HCT116 (cell line): ENCODE results near the gene LDAF1. TPM values are rescaled to one million over a fixed set of nuclear protein-coding genes. Genes with fewer than 3 reads are reported as not detected.

Experiments
- ATAC-seq: fragments of 200-7000 bp; cut with Tn5 transposase; 2 replicates; pipeline ENCODE4 v1.9.1; 2020; ENCODE audit warnings: mild to moderate bottlenecking, moderate library complexity
- BruUV-seq: library from RNA; stranded (reverse); fragments of 400-500 nt; replicated peaks from 2 replicates; lab custom pipeline; 2021; lab: Mats Ljungman, UMichigan
- CTCF ChIA-PET: fragments of 300-600 bp; sonication (Branson Sonifier 250); formaldehyde crosslinking; loops from one replicate; lab custom pipeline; 2021; ENCODE audit warnings: antibody characterized with exemption; lab: Charles Lee
- POLR2A ChIA-PET: fragments of 300-600, 350-600 bp; sonication (Branson Sonifier 250); formaldehyde crosslinking; loops from one replicate; lab custom pipeline; 2021; ENCODE audit warnings: antibody characterized with exemption; lab: Charles Lee
- RAD21 ChIA-PET, 2 experiments: fragments of 300-600 bp; sonication (Branson Sonifier 250); formaldehyde crosslinking; loops; one replicate each; lab custom pipeline; 2023; ENCODE audit warnings: low total read pairs in 2 of 2; ENCODE audit not compliant: uncharacterized antibody in 2 of 2, unreplicated experiment in 2 of 2, low non-redundant PET in 1 of 2; lab: Charles Lee
- DNase-seq: peaks from one replicate; pipeline ENCODE4 v3.0.0-alpha.2; 2010; ENCODE audit warnings: low read depth, low spot score
- H2AFZ ChIP-seq: fragments of 200-600 bp; shearing (Covaris generic), sonication (generic); 2 replicates; pipeline ENCODE4 v1.6.1; 2017; ENCODE audit warnings: low read depth, mixed run types, mixed read lengths, antibody characterized with exemption, low read length; ENCODE audit not compliant: poor library complexity, severe bottlenecking
- H3K27ac ChIP-seq: 2 replicates; pipeline ENCODE4 v1.5.1; 2012; ENCODE audit warnings: low read depth, low read length
- H3K27me3 ChIP-seq: fragments of 200-600 bp; sonication (generic); 2 replicates; pipeline ENCODE4 v1.6.1; 2016; ENCODE audit warnings: mixed run types, low read length, mixed read lengths; ENCODE audit not compliant: insufficient read depth
- H3K36me3 ChIP-seq, 2 experiments: fragments of 200-500 bp in 1 of 2; fragments of 200-600 bp in 1 of 2; sonication (Bioruptor generic) in 1 of 2; sonication (generic) in 1 of 2; 2 replicates each; pipeline versions ENCODE4 v1.5.1 to v1.6.1; 2014 to 2016; ENCODE audit warnings: low read length in 2 of 2, inconsistent platforms in 1 of 2, mixed read lengths in 1 of 2, mixed run types in 1 of 2; ENCODE audit not compliant: insufficient read depth in 2 of 2, control insufficient read depth in 1 of 2
- H3K4me1 ChIP-seq, 2 experiments: fragments of 200-600 bp in 1 of 2; sonication (generic) in 1 of 2; 2 replicates each; pipeline versions ENCODE4 v1.5.1 to v1.6.1; 2012 to 2017; ENCODE audit warnings: low read length in 2 of 2, inconsistent platforms in 1 of 2, mild to moderate bottlenecking in 1 of 2, mixed read lengths in 1 of 2, mixed run types in 1 of 2, moderate library complexity in 1 of 2; ENCODE audit not compliant: insufficient read depth in 2 of 2, control insufficient read depth in 1 of 2
- H3K4me2 ChIP-seq: fragments of 200-600 bp; sonication (generic); 2 replicates; pipeline ENCODE4 v1.6.1; 2017; ENCODE audit warnings: mixed run types, low read length, mixed read lengths
- H3K4me3 ChIP-seq, 2 experiments: fragments of 200-600 bp in 1 of 2; sonication (generic) in 1 of 2; replicated peaks in 1 of 2; 2 replicates each; pipeline ENCODE4 v1.5.1; 2011 to 2016; ENCODE audit warnings: low read length in 2 of 2, control low read depth in 1 of 2, low read depth in 1 of 2, mild to moderate bottlenecking in 1 of 2, mixed read lengths in 1 of 2, mixed run types in 1 of 2
- H3K79me2 ChIP-seq: fragments of 200-600 bp; sonication (generic); 2 replicates; pipeline ENCODE4 v1.6.1; 2017; ENCODE audit warnings: mild to moderate bottlenecking, mixed run types, low read length, moderate library complexity, mixed read lengths; ENCODE audit not compliant: insufficient read depth
- H3K9ac ChIP-seq: fragments of 200-600 bp; sonication (generic); 2 replicates; pipeline ENCODE4 v1.6.1; 2016; ENCODE audit warnings: low read length, mixed read lengths
- H3K9me2 ChIP-seq: fragments of 200-600 bp; sonication (generic), shearing (Covaris generic); 2 replicates; pipeline ENCODE4 v1.6.1; 2017; ENCODE audit warnings: mixed run types, mild to moderate bottlenecking, moderate library complexity; ENCODE audit not compliant: insufficient read depth
- H3K9me3 ChIP-seq, 2 experiments: fragments of 200-500 bp in 1 of 2; fragments of 200-600 bp in 1 of 2; sonication (Bioruptor generic) in 1 of 2; sonication (generic) in 1 of 2; 2 replicates each; pipeline ENCODE4 v1.6.1; 2014 to 2017; ENCODE audit warnings: low read length in 2 of 2, mixed read lengths in 2 of 2, inconsistent platforms in 1 of 2, low read depth in 1 of 2, mild to moderate bottlenecking in 1 of 2, mixed run types in 1 of 2, moderate library complexity in 1 of 2; ENCODE audit not compliant: control insufficient read depth in 1 of 2, insufficient read depth in 1 of 2
- H4K20me1 ChIP-seq: fragments of 200-600 bp; sonication (generic), shearing (Covaris generic); 2 replicates; pipeline ENCODE4 v1.6.1; 2017; ENCODE audit warnings: mixed run types, mild to moderate bottlenecking, moderate library complexity; ENCODE audit not compliant: insufficient read depth
- ATF3 ChIP-seq: IDR thresholded peaks from 2 replicates; pipeline ENCODE4 v1.6.1; 2012
- CEBPB ChIP-seq: IDR thresholded peaks from 2 replicates; pipeline ENCODE4 v1.6.1; 2012; ENCODE audit warnings: low read depth
- EGR1 ChIP-seq: IDR thresholded peaks from 2 replicates; pipeline ENCODE4 v1.6.1; 2012; ENCODE audit warnings: low read depth
- ELF1 ChIP-seq: IDR thresholded peaks from 2 replicates; pipeline ENCODE4 v1.6.1; 2012; ENCODE audit warnings: low read depth, borderline replicate concordance
- EZH2 ChIP-seq: fragments of 200-600 bp; sonication (generic); IDR thresholded peaks from 2 replicates; pipeline ENCODE4 v1.6.1; 2017; ENCODE audit warnings: antibody characterized with exemption, mixed run types
- EZH2phosphoT487 ChIP-seq: fragments of 200-600 bp; IDR thresholded peaks from 2 replicates; pipeline ENCODE4 v1.6.1; 2018; ENCODE audit warnings: antibody characterized with exemption, borderline replicate concordance
- FOSL1 ChIP-seq: IDR thresholded peaks from 2 replicates; pipeline ENCODE4 v1.6.1; 2012; ENCODE audit warnings: low read depth
- JUND ChIP-seq: IDR thresholded peaks from 2 replicates; pipeline ENCODE4 v1.6.1; 2012
- MAX ChIP-seq: IDR thresholded peaks from 2 replicates; pipeline ENCODE4 v1.6.1; 2012
- POLR2A ChIP-seq: IDR thresholded peaks from 2 replicates; pipeline ENCODE4 v1.7.0; 2011; ENCODE audit warnings: borderline replicate concordance; ENCODE audit not compliant: insufficient read depth, insufficient read length; ENCODE audit errors: extremely low read depth
- POLR2AphosphoS5 ChIP-seq: IDR thresholded peaks from 2 replicates; pipeline ENCODE4 v1.6.1; 2011; ENCODE audit warnings: mild to moderate bottlenecking, low read depth, low read length, moderate library complexity
- SIN3A ChIP-seq: IDR thresholded peaks from 2 replicates; pipeline ENCODE4 v1.6.1; 2012; ENCODE audit warnings: low read depth
- SP1 ChIP-seq: IDR thresholded peaks from 2 replicates; pipeline ENCODE4 v1.6.1; 2012; ENCODE audit warnings: low read depth
- SRF ChIP-seq: IDR thresholded peaks from 2 replicates; pipeline ENCODE4 v1.6.1; 2012; ENCODE audit warnings: low read depth
- TCF7L2 ChIP-seq: IDR thresholded peaks from 2 replicates; pipeline ENCODE4 v1.7.0; 2011; ENCODE audit warnings: borderline replicate concordance, inconsistent platforms; ENCODE audit not compliant: insufficient read depth, insufficient read length; ENCODE audit errors: extremely low read depth
- YY1 ChIP-seq: IDR thresholded peaks from 2 replicates; pipeline ENCODE4 v1.6.1; 2011; ENCODE audit warnings: low read length, low read depth, moderate library complexity, mild to moderate bottlenecking; ENCODE audit not compliant: insufficient replicate concordance; ENCODE audit errors: extremely low read depth
- ZBTB33 ChIP-seq: IDR thresholded peaks from 2 replicates; pipeline ENCODE4 v1.6.1; 2011; ENCODE audit warnings: mild to moderate bottlenecking, low read length, moderate library complexity; ENCODE audit not compliant: insufficient replicate concordance; ENCODE audit errors: extremely low read depth
- ZNF274 ChIP-seq: fragments of 200-500 bp; sonication (Bioruptor generic); IDR thresholded peaks from 2 replicates; pipeline ENCODE4 v1.6.1; 2014; ENCODE audit warnings: mild to moderate bottlenecking, low read depth, low read length, inconsistent platforms
- intact Hi-C: fragments of 100-400 bp; cut with micrococcal nuclease; formaldehyde crosslinking; loops from 2 replicates; pipeline ENCODE4 v1.10.0; 2022
- total RNA-seq: library from RNA; stranded (reverse); gene quantifications from one replicate; pipeline ENCODE4 v1.2.1, GENCODE V29; 2021; ENCODE audit not compliant: unreplicated experiment

The LDAF1 gene
- total RNA-seq, 1 experiment from 2014 or later = 30.0 TPM

- H3K9me2 ChIP-seq = no peaks in the 10 kb centered on the region
- H4K20me1 ChIP-seq = no peaks in the 10 kb centered on the region
- no peak for TF ChIP-seq SIN3A
- no peak for TF ChIP-seq ATF3
- no peak for TF ChIP-seq ZNF274
- TF ChIP-seq YY1 = no peak
- no peak for TF ChIP-seq POLR2A
- TF ChIP-seq POLR2AphosphoS5 = no peak
- TF ChIP-seq, all 23 proteins: peak for 0
- DNase-seq = no peak
- H3K4me2 ChIP-seq = no peak overlapping the region
- no peaks in the 10 kb centered on the region for H3K4me1 ChIP-seq
- H3K27me3 ChIP-seq = no peaks in the 10 kb centered on the region
- no peak for ATAC-seq
- H3K36me3 ChIP-seq = no peaks in the 10 kb centered on the region
- ChIA-PET POLR2A (no interaction called here), CTCF (no interaction called here), RAD21 (no interaction called here)
- H3K9me3 ChIP-seq = no peaks in the 10 kb centered on the region
- no peak overlapping the region for H3K27ac ChIP-seq
- no peak overlapping the region for H2AFZ ChIP-seq
- intact Hi-C loops = no loop called here
- no peaks in the 10 kb centered on the region for H3K79me2 ChIP-seq
- H3K4me3 ChIP-seq = no peak overlapping the region
- no TSS peak for BruUV-seq
- no peak overlapping the region for H3K9ac ChIP-seq
Measured at GRCh38 chr16:21222495-21223337, 64.2 kb downstream of the LDAF1 start.

GRCh38 chr16:21223787-21224186 lies 65.3 kb downstream of the LDAF1 start:
- H3K9me3 ChIP-seq = no peaks in the 10 kb centered on the region
- H3K4me3 ChIP-seq = no peak overlapping the region
- no peak overlapping the region for H3K9ac ChIP-seq
- no peak for DNase-seq
- intact Hi-C loops = no loop called here
- no peaks in the 10 kb centered on the region for H4K20me1 ChIP-seq
- no peak overlapping the region for H3K4me2 ChIP-seq
- RAD21 ChIA-PET = no interaction called here
- TF ChIP-seq EZH2phosphoT487 (no peak), TCF7L2 (no peak), POLR2AphosphoS5 (no peak), JUND (no peak), MAX (no peak), ELF1 (no peak), EZH2 (no peak), EGR1 (no peak), SRF (no peak), SP1 (no peak), ATF3 (no peak), CEBPB (no peak), FOSL1 (no peak), POLR2A (no peak), ZNF274 (no peak), ZBTB33 (no peak), SIN3A (no peak)
- no peaks in the 10 kb centered on the region for H3K36me3 ChIP-seq
- BruUV-seq = no TSS peak
- no peaks in the 10 kb centered on the region for H3K79me2 ChIP-seq
- POLR2A ChIA-PET = no interaction called here
- H3K9me2 ChIP-seq = no peaks in the 10 kb centered on the region
- peaks cover 8% of the 10 kb centered on the region for H3K27me3 ChIP-seq
- CTCF ChIA-PET = no interaction called here
- no peak overlapping the region for H2AFZ ChIP-seq
- ATAC-seq = no peak
- no peak overlapping the region for H3K27ac ChIP-seq
- no peaks in the 10 kb centered on the region for H3K4me1 ChIP-seq
